HepG2 (cell line): ENCODE results near the gene MXRA7. TPM values are rescaled to one million over a fixed set of nuclear protein-coding genes. Genes with fewer than 3 reads are reported as not detected.

Source experiments
- ATF1 ChIP-seq: IDR thresholded peaks from 2 replicates; pipeline ENCODE4 v1.6.1; 2016; ENCODE audit warnings: mild to moderate bottlenecking, control low read depth
- CEBPB ChIP-seq: IDR thresholded peaks from 2 replicates; pipeline ENCODE4 v1.6.1; 2011; ENCODE audit warnings: low read depth, low read length, improper control_type of control experiment, borderline replicate concordance
- GATA4 ChIP-seq: sonication (generic); IDR thresholded peaks from 2 replicates; pipeline ENCODE4 v1.6.1; 2016; ENCODE audit warnings: antibody characterized with exemption, low read depth, borderline replicate concordance
- KAT7 ChIP-seq: IDR thresholded peaks from 2 replicates; pipeline ENCODE4 v1.6.1; 2018; ENCODE audit warnings: borderline replicate concordance, missing compliant biosample characterization
- NFIC ChIP-seq: IDR thresholded peaks from 2 replicates; pipeline ENCODE4 v1.6.1; 2012; ENCODE audit warnings: mild to moderate bottlenecking, low read length, inconsistent platforms
- NR2F2 ChIP-seq: IDR thresholded peaks from 2 replicates; pipeline ENCODE4 v1.6.1; 2012; ENCODE audit warnings: low read depth, inconsistent platforms, borderline replicate concordance
- PHB2 ChIP-seq: fragments of 450-650 bp; IDR thresholded peaks from 2 replicates; pipeline ENCODE4 v1.6.1; 2018; ENCODE audit not compliant: partially characterized antibody
- RORA ChIP-seq: sonication (generic); formaldehyde crosslinking; IDR thresholded peaks from 2 replicates; pipeline ENCODE4 v1.5.0; 2020; ENCODE audit warnings: mild to moderate bottlenecking, missing genetic modification reagents, moderate library complexity
- SSRP1 ChIP-seq: IDR thresholded peaks from 2 replicates; pipeline ENCODE4 v1.6.1; 2016; ENCODE audit warnings: control low read depth
- TAF15 ChIP-seq: fragments of 200-400 bp; formaldehyde crosslinking; IDR thresholded peaks from one replicate; pipeline ENCODE4 v1.6.1; 2018; ENCODE audit warnings: mild to moderate bottlenecking, low read depth, low read length; ENCODE audit not compliant: poor library complexity, severe bottlenecking
- ZNF207 ChIP-seq: fragments of 450-650 bp; IDR thresholded peaks from 2 replicates; pipeline ENCODE4 v1.6.1; 2016; ENCODE audit warnings: antibody characterized with exemption, borderline replicate concordance
- ZNF281 ChIP-seq: sonication (generic); formaldehyde crosslinking; IDR thresholded peaks from 2 replicates; pipeline ENCODE4 v1.4.0; 2020; ENCODE audit warnings: missing genetic modification reagents, borderline replicate concordance
- ZNF451 ChIP-seq: sonication (generic); formaldehyde crosslinking; IDR thresholded peaks from 2 replicates; pipeline ENCODE4 v1.5.0; 2020; ENCODE audit warnings: mild to moderate bottlenecking, missing genetic modification reagents
- ZNF484 ChIP-seq: sonication (generic); formaldehyde crosslinking; IDR thresholded peaks from 2 replicates; pipeline ENCODE4 v1.5.1; 2020; ENCODE audit warnings: mild to moderate bottlenecking, low read depth, missing genetic modification reagents, borderline replicate concordance
- ZNF510 ChIP-seq: sonication (generic); formaldehyde crosslinking; IDR thresholded peaks from 2 replicates; pipeline ENCODE4 v1.4.0; 2020; ENCODE audit warnings: low read depth, mild to moderate bottlenecking, missing genetic modification reagents
- ZNF605 ChIP-seq: sonication (generic); formaldehyde crosslinking; IDR thresholded peaks from 2 replicates; pipeline ENCODE4 v1.8.0; 2022; ENCODE audit warnings: mild to moderate bottlenecking, missing genetic modification reagents
- ZNF792 ChIP-seq: IDR thresholded peaks from 2 replicates; pipeline ENCODE4 v1.6.1; 2016
- polyA plus RNA-seq, 8 experiments: library from polyadenylated mRNA; depleted of rRNA in 3 of 8; stranded (reverse) in 7 of 8; unstranded in 1 of 8; fragments of >200 nt; fragmentation: Illumina TruSeq in 4 of 8; extraction: Trizol in 4 of 8; gene quantifications; 2 replicates each; pipeline versions ENCODE4 v1.2.1 to v1.2.3, GENCODE V29; 2011 to 2016; ENCODE audit warnings: low read depth in 4 of 8, missing spikeins in 1 of 8, mixed read lengths in 1 of 8; ENCODE audit not compliant: insufficient read depth in 1 of 8
- total RNA-seq, 5 experiments: library from RNA; depleted of rRNA; stranded (reverse); fragments of >200 nt; fragmentation: Illumina TruSeq; extraction: Trizol; gene quantifications; 2 replicates each; pipeline ENCODE4 v1.2.3, GENCODE V29; 2016; ENCODE audit warnings: low read depth in 1 of 5
- TF ChIP-seq, protein P1 (sequence below): IDR thresholded peaks from 2 replicates; pipeline ENCODE4 v1.6.1; 2016; ENCODE audit warnings: low read depth, missing genetic modification reagents, missing compliant biosample characterization
- TF ChIP-seq, protein P2 (sequence below): sonication (generic); formaldehyde crosslinking; IDR thresholded peaks from 2 replicates; pipeline ENCODE4 v1.4.0; 2020; ENCODE audit warnings: low read depth, missing genetic modification reagents

MXRA7 gene
- total and polyA plus RNA-seq, 2 of the 13 experiments (the other 11 are each of a cell fraction or from before 2014, with no cell fraction given): 44.8 to 112 TPM

DNA sequence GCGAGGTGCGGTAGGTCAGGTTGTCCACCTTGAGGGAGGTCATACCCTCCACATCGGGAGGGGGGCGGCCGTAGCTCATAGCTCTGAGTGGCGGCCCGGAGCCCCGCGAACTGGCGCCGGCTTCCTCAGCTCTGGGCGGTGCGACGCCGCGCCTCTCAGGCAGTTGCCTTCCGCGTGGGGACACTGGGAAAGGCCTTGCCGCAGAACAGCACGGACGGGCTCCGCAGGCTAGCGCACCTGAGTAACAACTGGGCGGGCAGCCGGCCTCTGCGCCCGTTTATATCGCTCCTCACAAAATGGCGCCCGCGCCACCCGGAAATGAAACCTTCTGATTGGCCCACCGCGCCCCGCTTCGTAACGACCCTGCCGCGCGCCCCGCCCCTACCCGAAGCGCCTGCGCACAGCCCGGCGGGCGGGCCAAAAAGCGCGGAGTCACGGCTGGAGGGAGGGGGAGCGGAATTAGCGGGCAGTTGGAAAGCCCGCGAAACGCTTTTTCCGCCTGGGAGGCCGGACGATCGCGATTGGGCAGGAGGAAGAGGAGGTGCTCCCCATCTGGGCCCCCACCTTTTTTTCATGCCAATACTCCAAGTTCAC, 26.4 kb upstream of the MXRA7 start, which contains the start of gene SRSF2 (continued):
- TF ChIP-seq ZNF510 (CRISPR knock-in tag) (peak; percentile 98), ZNF451 (CRISPR knock-in tag) (no peak), RORA (CRISPR knock-in tag) (peak; percentile 83; the same call in 1 of the 2 replicates), NFIC (no peak), SSRP1 (CRISPR knock-in tag) (no peak), ZNF484 (CRISPR knock-in tag) (no peak), GATA4 (peak; percentile 94), NR2F2 (no peak), ZNF605 (CRISPR knock-in tag) (peak; percentile 92), CEBPB (0 out of 2 replicates have a peak, but pooled peaks have one; percentile 16), ZNF281 (no peak), TAF15 (no peak), PHB2 (no peak), ZNF792 (no peak; the same call in none of the 2 replicates), ZNF207 (no peak), KAT7 (peak; percentile 99), ATF1 (CRISPR knock-in tag) (peak; percentile 51; the same call in 1 of the 2 replicates)
- TF ChIP-seq, protein P1, sequence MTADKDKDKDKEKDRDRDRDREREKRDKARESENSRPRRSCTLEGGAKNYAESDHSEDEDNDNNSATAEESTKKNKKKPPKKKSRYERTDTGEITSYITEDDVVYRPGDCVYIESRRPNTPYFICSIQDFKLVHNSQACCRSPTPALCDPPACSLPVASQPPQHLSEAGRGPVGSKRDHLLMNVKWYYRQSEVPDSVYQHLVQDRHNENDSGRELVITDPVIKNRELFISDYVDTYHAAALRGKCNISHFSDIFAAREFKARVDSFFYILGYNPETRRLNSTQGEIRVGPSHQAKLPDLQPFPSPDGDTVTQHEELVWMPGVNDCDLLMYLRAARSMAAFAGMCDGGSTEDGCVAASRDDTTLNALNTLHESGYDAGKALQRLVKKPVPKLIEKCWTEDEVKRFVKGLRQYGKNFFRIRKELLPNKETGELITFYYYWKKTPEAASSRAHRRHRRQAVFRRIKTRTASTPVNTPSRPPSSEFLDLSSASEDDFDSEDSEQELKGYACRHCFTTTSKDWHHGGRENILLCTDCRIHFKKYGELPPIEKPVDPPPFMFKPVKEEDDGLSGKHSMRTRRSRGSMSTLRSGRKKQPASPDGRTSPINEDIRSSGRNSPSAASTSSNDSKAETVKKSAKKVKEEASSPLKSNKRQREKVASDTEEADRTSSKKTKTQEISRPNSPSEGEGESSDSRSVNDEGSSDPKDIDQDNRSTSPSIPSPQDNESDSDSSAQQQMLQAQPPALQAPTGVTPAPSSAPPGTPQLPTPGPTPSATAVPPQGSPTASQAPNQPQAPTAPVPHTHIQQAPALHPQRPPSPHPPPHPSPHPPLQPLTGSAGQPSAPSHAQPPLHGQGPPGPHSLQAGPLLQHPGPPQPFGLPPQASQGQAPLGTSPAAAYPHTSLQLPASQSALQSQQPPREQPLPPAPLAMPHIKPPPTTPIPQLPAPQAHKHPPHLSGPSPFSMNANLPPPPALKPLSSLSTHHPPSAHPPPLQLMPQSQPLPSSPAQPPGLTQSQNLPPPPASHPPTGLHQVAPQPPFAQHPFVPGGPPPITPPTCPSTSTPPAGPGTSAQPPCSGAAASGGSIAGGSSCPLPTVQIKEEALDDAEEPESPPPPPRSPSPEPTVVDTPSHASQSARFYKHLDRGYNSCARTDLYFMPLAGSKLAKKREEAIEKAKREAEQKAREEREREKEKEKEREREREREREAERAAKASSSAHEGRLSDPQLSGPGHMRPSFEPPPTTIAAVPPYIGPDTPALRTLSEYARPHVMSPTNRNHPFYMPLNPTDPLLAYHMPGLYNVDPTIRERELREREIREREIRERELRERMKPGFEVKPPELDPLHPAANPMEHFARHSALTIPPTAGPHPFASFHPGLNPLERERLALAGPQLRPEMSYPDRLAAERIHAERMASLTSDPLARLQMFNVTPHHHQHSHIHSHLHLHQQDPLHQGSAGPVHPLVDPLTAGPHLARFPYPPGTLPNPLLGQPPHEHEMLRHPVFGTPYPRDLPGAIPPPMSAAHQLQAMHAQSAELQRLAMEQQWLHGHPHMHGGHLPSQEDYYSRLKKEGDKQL (CRISPR knock-in tag): 0 out of 2 replicates have a peak, but pooled peaks have one; percentile 45
- TF ChIP-seq, protein P2, sequence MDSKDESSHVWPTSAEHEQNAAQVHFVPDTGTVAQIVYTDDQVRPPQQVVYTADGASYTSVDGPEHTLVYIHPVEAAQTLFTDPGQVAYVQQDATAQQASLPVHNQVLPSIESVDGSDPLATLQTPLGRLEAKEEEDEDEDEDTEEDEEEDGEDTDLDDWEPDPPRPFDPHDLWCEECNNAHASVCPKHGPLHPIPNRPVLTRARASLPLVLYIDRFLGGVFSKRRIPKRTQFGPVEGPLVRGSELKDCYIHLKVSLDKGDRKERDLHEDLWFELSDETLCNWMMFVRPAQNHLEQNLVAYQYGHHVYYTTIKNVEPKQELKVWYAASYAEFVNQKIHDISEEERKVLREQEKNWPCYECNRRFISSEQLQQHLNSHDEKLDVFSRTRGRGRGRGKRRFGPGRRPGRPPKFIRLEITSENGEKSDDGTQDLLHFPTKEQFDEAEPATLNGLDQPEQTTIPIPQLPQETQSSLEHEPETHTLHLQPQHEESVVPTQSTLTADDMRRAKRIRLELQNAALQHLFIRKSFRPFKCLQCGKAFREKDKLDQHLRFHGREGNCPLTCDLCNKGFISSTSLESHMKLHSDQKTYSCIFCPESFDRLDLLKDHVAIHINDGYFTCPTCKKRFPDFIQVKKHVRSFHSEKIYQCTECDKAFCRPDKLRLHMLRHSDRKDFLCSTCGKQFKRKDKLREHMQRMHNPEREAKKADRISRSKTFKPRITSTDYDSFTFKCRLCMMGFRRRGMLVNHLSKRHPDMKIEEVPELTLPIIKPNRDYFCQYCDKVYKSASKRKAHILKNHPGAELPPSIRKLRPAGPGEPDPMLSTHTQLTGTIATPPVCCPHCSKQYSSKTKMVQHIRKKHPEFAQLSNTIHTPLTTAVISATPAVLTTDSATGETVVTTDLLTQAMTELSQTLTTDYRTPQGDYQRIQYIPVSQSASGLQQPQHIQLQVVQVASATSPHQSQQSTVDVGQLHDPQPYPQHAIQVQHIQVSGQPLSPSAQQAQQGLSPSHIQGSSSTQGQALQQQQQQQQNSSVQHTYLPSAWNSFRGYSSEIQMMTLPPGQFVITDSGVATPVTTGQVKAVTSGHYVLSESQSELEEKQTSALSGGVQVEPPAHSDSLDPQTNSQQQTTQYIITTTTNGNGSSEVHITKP (CRISPR knock-in tag): peak; percentile 68
